B cell (primary cell): ENCODE data around the gene CKAP2L. TPM values are rescaled to one million over a fixed set of nuclear protein-coding genes. Genes with fewer than 3 reads are reported as not detected.

ENCODE experiments used
- ATAC-seq: fragments of 200-7000 bp; cut with Tn5 transposase; one replicate; pipeline ENCODE4 v1.10.0; 2021; ENCODE audit warnings: low read depth, mild to moderate bottlenecking, moderate number of reproducible peaks, moderate library complexity
- CTCF ChIA-PET: fragments of 350-600 bp; sonication (Branson Sonifier 250); formaldehyde crosslinking; loops from one replicate; lab custom pipeline; 2021; ENCODE audit warnings: antibody characterized with exemption, inconsistent platforms; lab: Charles Lee
- POLR2A ChIA-PET: fragments of 350-600 bp; sonication (Branson Sonifier 250); formaldehyde crosslinking; loops from one replicate; lab custom pipeline; 2021; ENCODE audit warnings: antibody characterized with exemption; lab: Charles Lee
- DNase-seq: peaks from one replicate; pipeline ENCODE4 v3.0.0; 2013
- H2AFZ ChIP-seq: 2 replicates; pipeline ENCODE4 v1.6.1; 2012; ENCODE audit warnings: mild to moderate bottlenecking, low read depth, low read length; ENCODE audit not compliant: insufficient read depth, poor library complexity, severe bottlenecking
- H3K27ac ChIP-seq, 2 donors: 1 replicate in 1 of 2; 2 replicates in 1 of 2; pipeline ENCODE4 v1.5.1; 2012 to 2013; ENCODE audit warnings: low read length in 2 of 2, mild to moderate bottlenecking in 2 of 2, moderate library complexity in 1 of 2
- H3K27me3 ChIP-seq, 4 experiments: fragments of 200-600 bp in 1 of 4; sonication (generic) in 1 of 4; replicated peaks in 1 of 4; 1 replicate in 2 of 4; 2 replicates in 2 of 4; pipeline versions ENCODE4 v1.6.1 to v1.7.0; 2013 to 2016; ENCODE audit warnings: low read length in 3 of 4, mild to moderate bottlenecking in 2 of 4, mixed read lengths in 1 of 4, moderate library complexity in 1 of 4; ENCODE audit not compliant: insufficient read depth in 4 of 4, control insufficient read depth in 3 of 4; ENCODE audit errors: control extremely low read depth in 1 of 4
- H3K36me3 ChIP-seq, 2 experiments: replicated peaks in 1 of 2; 1 replicate in 1 of 2; 2 replicates in 1 of 2; pipeline versions ENCODE4 v1.6.1 to v1.7.1; 2013; ENCODE audit warnings: low read length in 1 of 2; ENCODE audit not compliant: insufficient read depth in 2 of 2, control insufficient read depth in 1 of 2; ENCODE audit errors: control extremely low read depth in 1 of 2, extremely low read depth in 1 of 2
- H3K4me1 ChIP-seq, 2 donors: fragments of 200-600 bp in 1 of 2; sonication (generic) in 1 of 2; 1 replicate in 1 of 2; 2 replicates in 1 of 2; pipeline versions ENCODE4 v1.5.1 to v1.6.1; 2013 to 2017; ENCODE audit warnings: low read length in 2 of 2; ENCODE audit not compliant: control insufficient read depth in 2 of 2, insufficient read depth in 2 of 2
- H3K4me2 ChIP-seq: replicated peaks from 2 replicates; pipeline ENCODE3; 2012; ENCODE audit warnings: mild to moderate bottlenecking, low read depth, low read length; ENCODE audit not compliant: poor library complexity, severe bottlenecking
- H3K4me3 ChIP-seq, 5 experiments: fragments of 200-600 bp in 1 of 5; sonication (generic) in 1 of 5; 1 replicate in 3 of 5; 2 replicates in 2 of 5; pipeline versions ENCODE4 v1.5.1 to v1.7.0; 2011 to 2016; ENCODE audit warnings: low read length in 4 of 5, mild to moderate bottlenecking in 4 of 5, low read depth in 2 of 5, control low read depth in 1 of 5, moderate library complexity in 1 of 5; ENCODE audit not compliant: insufficient read depth in 1 of 5; ENCODE audit errors: control extremely low read depth in 1 of 5, extremely low read depth in 1 of 5
- H3K79me2 ChIP-seq: fragments of 200-600 bp; sonication (generic); one replicate; pipeline ENCODE4 v1.6.0; 2016; ENCODE audit warnings: low read length; ENCODE audit not compliant: control insufficient read depth, insufficient read depth
- H3K9ac ChIP-seq: fragments of 200-600 bp; sonication (generic); 2 replicates; pipeline ENCODE4 v1.6.1; 2017; ENCODE audit warnings: mild to moderate bottlenecking, low read length, moderate library complexity
- H3K9me3 ChIP-seq, 3 donors: one replicate each; pipeline versions ENCODE4 v1.6.1 to v1.7.1; 2013; ENCODE audit warnings: low read length in 2 of 3; ENCODE audit not compliant: control insufficient read depth in 2 of 3, insufficient read depth in 1 of 3; ENCODE audit errors: control extremely low read depth in 1 of 3
- H4K20me1 ChIP-seq: 2 replicates; pipeline ENCODE4 v1.6.0; 2012; ENCODE audit warnings: mild to moderate bottlenecking, low read length; ENCODE audit not compliant: insufficient read depth, control insufficient read depth, poor library complexity, severe bottlenecking
- H3K27ac Mint-ChIP-seq: one replicate; pipeline ENCODE4 v1.8.0; 2021; ENCODE audit warnings: mixed read lengths
- H3K27me3 Mint-ChIP-seq: one replicate; pipeline ENCODE4 v1.8.0; 2021; ENCODE audit warnings: mixed read lengths
- H3K4me1 Mint-ChIP-seq: one replicate; pipeline ENCODE4 v1.8.0; 2021; ENCODE audit warnings: mixed read lengths
- H3K4me3 Mint-ChIP-seq: one replicate; pipeline ENCODE4 v1.8.0; 2021; ENCODE audit warnings: mixed read lengths
- H3K9me3 Mint-ChIP-seq: one replicate; pipeline ENCODE4 v1.8.0; 2022; ENCODE audit warnings: mixed read lengths; ENCODE audit not compliant: insufficient read depth
- CTCF ChIP-seq: fragments of 200-600 bp; IDR thresholded peaks from one replicate; pipeline ENCODE4 v1.8.0; 2022; ENCODE audit warnings: antibody characterized with exemption, mild to moderate bottlenecking
- EZH2 ChIP-seq: IDR thresholded peaks from 2 replicates; pipeline ENCODE4 v1.6.1; 2012; ENCODE audit warnings: borderline replicate concordance, low read depth, mild to moderate bottlenecking, moderate library complexity, low read length; ENCODE audit not compliant: insufficient read depth, poor library complexity, severe bottlenecking
- WGBS: methylation state at CpG from one replicate; pipeline ENCODE4 v1.1.5; 2013; ENCODE audit warnings: missing lambda C conversion rate; ENCODE audit not compliant: insufficient coverage; 5-methylcytosine and 5-hydroxymethylcytosine counted together
- intact Hi-C: fragments of 100-400 bp; cut with micrococcal nuclease; formaldehyde crosslinking; loops from one replicate; pipeline ENCODE4 v1.10.0; 2022
- polyA plus RNA-seq: library from polyadenylated mRNA; depleted of rRNA; stranded (reverse); fragments of >200 nt; gene quantifications from 2 replicates; pipeline ENCODE4 v1.2.3, GENCODE V29; 2012
- total RNA-seq, 2 donors: library from RNA; stranded (reverse); fragments of 120-200 nt in 1 of 2; gene quantifications; 1 replicate in 1 of 2; 2 replicates in 1 of 2; pipeline versions ENCODE4 v1.2.3 to v1.2.4, GENCODE V29; 2013 to 2022

CKAP2L gene
- total and polyA plus RNA-seq, 2 donors (not counting 1 experiment from before 2014, with no cell fraction given), result 0.01 to 0.25 TPM

- H2AFZ ChIP-seq, result no peak overlapping the region
- H3K36me3 ChIP-seq, result no peaks in the 10 kb centered on the region
- H3K27ac ChIP-seq, result no peak overlapping the region
- DNase-seq, result no peak
- CTCF ChIA-PET, result no interaction called here
- peaks cover 24% of the 10 kb centered on the region for H3K4me1 Mint-ChIP-seq
- intact Hi-C loops, result no loop called here
- H3K4me3 ChIP-seq, result no peak overlapping the region
- H4K20me1 ChIP-seq, result no peaks in the 10 kb centered on the region
- peaks cover 5% of the 10 kb centered on the region for H3K27me3 Mint-ChIP-seq
- POLR2A ChIA-PET, result no interaction called here
- ATAC-seq, result no peak
- no peak overlapping the region for H3K27ac Mint-ChIP-seq
- TF ChIP-seq CTCF (no peak), EZH2 (no peak)
- 63% methylated on average over 1 of the region's 4 CpGs for WGBS
- H3K4me1 ChIP-seq, result peaks cover 3 to 4% of the 10 kb centered on the region in 2 donors
- no peak overlapping the region for H3K4me2 ChIP-seq
- no peaks in the 10 kb centered on the region for H3K79me2 ChIP-seq
- H3K9ac ChIP-seq, result no peak overlapping the region
- H3K4me3 Mint-ChIP-seq, result no peak overlapping the region
- no peaks in the 10 kb centered on the region for H3K9me3 Mint-ChIP-seq
- no peaks in the 10 kb centered on the region for H3K27me3 ChIP-seq
- no peaks in the 10 kb centered on the region for H3K9me3 ChIP-seq
Measured at GRCh38 chr2:112772322-112772721, 7.9 kb upstream of the CKAP2L start.

GRCh38 chr2:112768432-112768831 lies 4.0 kb upstream of the CKAP2L start:
- H3K27ac Mint-ChIP-seq, result no peak overlapping the region

More at GRCh38 chr2:112768432-112768831, 4.0 kb upstream of the CKAP2L start:
- H3K9ac ChIP-seq, result no peak overlapping the region
- H4K20me1 ChIP-seq, result no peaks in the 10 kb centered on the region
- no peaks in the 10 kb centered on the region for H3K9me3 Mint-ChIP-seq
- WGBS, result no CpG with 5 or more reads among the region's 1 CpG
- H3K4me1 Mint-ChIP-seq, result peaks cover 39% of the 10 kb centered on the region
- no peak for TF ChIP-seq CTCF
- no peak for TF ChIP-seq EZH2
- no peaks in the 10 kb centered on the region for H3K9me3 ChIP-seq
- no peak overlapping the region for H3K4me3 ChIP-seq
- ATAC-seq, result no peak
- no peaks in the 10 kb centered on the region for H3K27me3 ChIP-seq
- H3K27ac ChIP-seq, result no peak overlapping the region
- CTCF ChIA-PET, result interaction anchor here (1.0 to 2.9 kb wide), 4 partner anchors 13 to 117 kb away, joined by 3 to 13 read pairs (median 4); no protein-coding TSS in a partner anchor
- peak overlapping the region; percentile 47 for H3K4me2 ChIP-seq
- POLR2A ChIA-PET, result no interaction called here
- DNase-seq, result no peak
- intact Hi-C loops, result loop anchor here (10.0 kb wide), 1 partner anchor 284 kb away; the partner anchor contains the start of gene TTL
- no peak overlapping the region for H3K4me3 Mint-ChIP-seq
- H3K27me3 Mint-ChIP-seq, result no peaks in the 10 kb centered on the region
- peaks cover 8 to 16% of the 10 kb centered on the region in 2 donors for H3K4me1 ChIP-seq
- H3K79me2 ChIP-seq, result peaks cover 9% of the 10 kb centered on the region
- peak overlapping the region; percentile 72 for H2AFZ ChIP-seq
- no peaks in the 10 kb centered on the region for H3K36me3 ChIP-seq
